GM12875 (cell line): ENCODE data around the gene C12orf42.

Source experiments
- H3K4me3 ChIP-seq: one replicate; pipeline ENCODE4 v1.5.1; 2011; ENCODE audit warnings: low read depth, low read length, control low read depth
- CTCF ChIP-seq: IDR thresholded peaks from 2 replicates; pipeline ENCODE4 v1.5.1; 2011; ENCODE audit warnings: low read depth, mild to moderate bottlenecking, control low read depth, inconsistent platforms, low read length, moderate library complexity, borderline replicate concordance; ENCODE audit not compliant: insufficient read depth

The C12orf42 gene

GRCh38 chr12:103273645-103274044 is 222.1 kb downstream of the C12orf42 start:
- H3K4me3 ChIP-seq, result no peak overlapping the region
- no peak for TF ChIP-seq CTCF

- no peak overlapping the region for H3K4me3 ChIP-seq
- TF ChIP-seq CTCF, result no peak
Observed at GRCh38 chr12:103272949-103273348, 222.8 kb downstream of the C12orf42 start.

- no peak for TF ChIP-seq CTCF
Observed at GRCh38 chr12:103269946-103270345, 225.8 kb downstream of the C12orf42 start.

GRCh38 chr12:103268831-103269514 is 226.8 kb downstream of the C12orf42 start:
- no peak for TF ChIP-seq CTCF
- no peak overlapping the region for H3K4me3 ChIP-seq

More at GRCh38 chr12:103269946-103270345, 225.8 kb downstream of the C12orf42 start:
- H3K4me3 ChIP-seq, result no peak overlapping the region

GRCh38 chr12:103257763-103258162 is 238.0 kb downstream of the C12orf42 start:
- no peak for TF ChIP-seq CTCF
- H3K4me3 ChIP-seq, result no peak overlapping the region
